ENCODE data around the gene COL6A5. TPM values are rescaled to one million over a fixed set of nuclear protein-coding genes. Genes with fewer than 3 reads are reported as not detected.

COL6A5 gene
- total and polyA plus RNA-seq, 4 donors: 0.05 to 0.20 (median 0.07) TPM

DNA sequence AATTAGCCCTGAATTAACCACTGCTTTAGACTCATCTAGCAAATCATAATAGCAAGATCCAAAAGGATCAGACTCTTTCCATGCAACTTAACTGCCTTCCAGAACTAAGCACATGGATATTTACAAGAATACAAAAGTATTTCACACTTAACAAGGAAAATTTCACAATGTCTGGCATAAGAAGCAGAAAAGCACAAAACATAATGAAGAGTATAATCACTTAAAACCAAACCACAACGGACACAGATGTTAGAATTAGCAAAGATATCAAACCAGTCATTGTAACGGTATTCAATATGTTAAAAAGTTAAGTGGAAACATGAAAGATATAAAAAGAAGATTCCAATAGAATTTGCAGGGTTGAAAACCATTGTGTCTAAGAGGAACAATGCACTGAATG, 120.0 kb downstream of the COL6A5 start:
- no peak overlapping the region for H3K4me3 ChIP-seq (ENCODE audit: low read depth, low read length)
- no peak for DNase-seq (ENCODE audit: low read depth in 4 of 6, low spot score in 6 of 6)
- H3K9me3 ChIP-seq (ENCODE audit: control insufficient read depth, insufficient read depth, low read length): no peaks in the 10 kb centered on the region
- H3K4me1 ChIP-seq (ENCODE audit: control insufficient read depth, insufficient read depth, low read length): no peaks in the 10 kb centered on the region
- H3K27ac ChIP-seq (ENCODE audit: low read depth, low read length): no peak overlapping the region
- WGBS (ENCODE audit: insufficient coverage): no CpG with 5 or more reads among the region's 2 CpGs
- no peaks in the 10 kb centered on the region for H3K36me3 ChIP-seq (ENCODE audit: control insufficient read depth, insufficient read depth, low read length)
- H3K27me3 ChIP-seq (ENCODE audit: control insufficient read depth, insufficient read depth, low read length): no peaks in the 10 kb centered on the region

DNA sequence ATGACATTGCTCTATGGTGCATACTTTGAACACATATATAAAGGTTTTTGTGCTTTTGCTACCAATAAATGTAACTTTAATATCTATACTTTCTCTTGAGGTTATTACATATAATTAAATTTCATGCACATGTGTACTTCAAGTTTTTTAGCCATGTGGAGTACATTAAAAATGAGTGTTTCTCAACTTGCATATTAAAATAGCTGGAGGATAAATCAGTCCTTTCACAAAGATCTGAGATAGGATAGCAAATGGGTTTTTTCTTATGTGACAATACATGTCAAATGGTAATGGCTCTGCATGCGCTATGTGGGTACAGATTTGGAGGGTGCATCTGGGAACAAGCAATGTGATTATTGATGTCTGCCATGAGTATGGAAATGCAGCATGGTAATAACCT, 122.8 kb downstream of the COL6A5 start:
- no peak overlapping the region for H3K27ac ChIP-seq (ENCODE audit: low read depth, low read length)
- H3K4me3 ChIP-seq (ENCODE audit: low read depth, low read length): no peak overlapping the region
- no peaks in the 10 kb centered on the region for H3K27me3 ChIP-seq (ENCODE audit: control insufficient read depth, insufficient read depth, low read length)
- H3K36me3 ChIP-seq (ENCODE audit: control insufficient read depth, insufficient read depth, low read length): no peaks in the 10 kb centered on the region
- no peaks in the 10 kb centered on the region for H3K9me3 ChIP-seq (ENCODE audit: control insufficient read depth, insufficient read depth, low read length)
- H3K4me1 ChIP-seq (ENCODE audit: control insufficient read depth, insufficient read depth, low read length): no peaks in the 10 kb centered on the region
- 100% methylated on average over 1 of the region's 1 CpG for WGBS (ENCODE audit: insufficient coverage)
- no peak for DNase-seq (ENCODE audit: low read depth in 4 of 6, low spot score in 6 of 6)

DNA sequence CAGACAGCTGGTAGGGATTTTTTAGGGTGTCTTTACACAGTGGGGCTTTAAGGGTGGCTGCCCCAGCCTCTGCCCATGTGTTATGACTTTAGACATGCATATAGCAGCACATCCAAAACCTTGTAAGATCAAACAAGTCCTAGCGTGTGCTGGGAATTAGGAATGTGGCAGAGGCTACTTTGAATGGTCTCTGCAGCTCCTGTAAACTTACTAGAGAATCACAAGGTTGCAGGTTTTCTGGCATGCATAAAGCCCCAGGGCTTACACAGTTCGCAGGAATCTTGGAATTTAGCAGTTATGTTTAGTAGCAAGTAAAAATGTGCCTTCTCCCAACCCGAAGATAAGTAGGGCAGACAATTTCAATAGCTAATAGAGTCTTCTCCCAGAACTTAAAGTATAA, 124.7 kb downstream of the COL6A5 start:
- Histone ChIP-seq H3K9me3 (ENCODE audit: control insufficient read depth, insufficient read depth, low read length) (no peaks in the 10 kb centered on the region), H3K4me1 (ENCODE audit: control insufficient read depth, insufficient read depth, low read length) (no peaks in the 10 kb centered on the region), H3K36me3 (ENCODE audit: control insufficient read depth, insufficient read depth, low read length) (no peaks in the 10 kb centered on the region), H3K27me3 (ENCODE audit: control insufficient read depth, insufficient read depth, low read length) (no peaks in the 10 kb centered on the region), H3K4me3 (ENCODE audit: low read depth, low read length) (no peak overlapping the region), H3K27ac (ENCODE audit: low read depth, low read length) (no peak overlapping the region)
- WGBS (ENCODE audit: insufficient coverage): no CpG with 5 or more reads among the region's 3 CpGs
- no peak for DNase-seq (ENCODE audit: low read depth in 4 of 6, low spot score in 6 of 6)

DNA sequence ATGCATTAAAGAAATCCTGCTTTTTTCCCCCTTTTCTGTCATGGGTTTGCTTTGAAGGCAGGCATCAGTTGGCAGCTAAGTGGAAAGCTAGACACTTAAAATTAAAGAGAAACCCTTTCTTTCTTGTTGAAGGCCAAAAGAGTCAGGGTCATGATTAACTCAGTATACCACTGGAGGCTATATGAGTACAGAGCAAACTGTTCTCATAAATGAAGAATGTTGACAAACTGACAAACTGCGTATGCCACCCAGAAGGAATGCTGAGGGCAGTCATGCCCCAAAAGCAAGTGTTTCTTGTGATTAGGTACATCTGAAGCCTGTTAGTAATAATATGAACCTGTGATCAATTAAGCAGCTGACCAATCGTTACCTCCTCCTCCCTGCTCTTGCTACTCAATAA, 127.9 kb downstream of the COL6A5 start:
- no peak for DNase-seq (ENCODE audit: low read depth in 4 of 6, low spot score in 6 of 6)
- 60% methylated on average over 1 of the region's 2 CpGs for WGBS (ENCODE audit: insufficient coverage)

DNA sequence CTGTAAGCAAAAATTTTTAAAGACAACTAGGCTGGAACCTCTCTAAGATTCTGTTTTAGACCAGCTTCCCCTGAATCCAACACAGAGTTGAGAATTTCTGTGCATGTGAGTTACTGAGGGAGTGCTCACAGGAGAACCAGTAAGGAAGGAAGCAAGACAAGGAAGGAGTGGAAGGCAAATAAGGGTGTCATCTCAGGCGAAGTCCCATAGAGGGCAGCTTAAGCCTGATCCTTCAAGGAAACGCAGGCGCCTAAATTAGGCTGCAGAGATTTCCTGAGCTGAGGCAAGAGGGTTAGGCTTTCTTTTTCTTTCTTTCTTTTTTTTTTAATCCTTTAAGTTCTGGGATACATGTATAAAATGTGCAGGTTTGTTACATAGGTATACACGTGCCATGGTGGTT, 135.3 kb downstream of the COL6A5 start:
- Histone ChIP-seq H3K4me3 (ENCODE audit: low read depth, low read length) (no peak overlapping the region), H3K4me1 (ENCODE audit: control insufficient read depth, insufficient read depth, low read length) (no peaks in the 10 kb centered on the region), H3K9me3 (ENCODE audit: control insufficient read depth, insufficient read depth, low read length) (peaks cover 1% of the 10 kb centered on the region), H3K27ac (ENCODE audit: low read depth, low read length) (no peak overlapping the region), H3K27me3 (ENCODE audit: control insufficient read depth, insufficient read depth, low read length) (no peaks in the 10 kb centered on the region), H3K36me3 (ENCODE audit: control insufficient read depth, insufficient read depth, low read length) (no peaks in the 10 kb centered on the region)
- DNase-seq (ENCODE audit: low read depth in 4 of 6, low spot score in 6 of 6): peak in 4 of 6 donors; percentile 7 to 71 (median 33)
- 18% methylated on average over 1 of the region's 4 CpGs for WGBS (ENCODE audit: insufficient coverage)

More for the DNA sequence above, 127.9 kb downstream of the COL6A5 start:
- no peak overlapping the region for H3K4me3 ChIP-seq (ENCODE audit: low read depth, low read length)
- H3K36me3 ChIP-seq (ENCODE audit: control insufficient read depth, insufficient read depth, low read length): no peaks in the 10 kb centered on the region
- H3K9me3 ChIP-seq (ENCODE audit: control insufficient read depth, insufficient read depth, low read length): no peaks in the 10 kb centered on the region
- H3K27ac ChIP-seq (ENCODE audit: low read depth, low read length): no peak overlapping the region
- H3K27me3 ChIP-seq (ENCODE audit: control insufficient read depth, insufficient read depth, low read length): no peaks in the 10 kb centered on the region
- no peaks in the 10 kb centered on the region for H3K4me1 ChIP-seq (ENCODE audit: control insufficient read depth, insufficient read depth, low read length)

DNA sequence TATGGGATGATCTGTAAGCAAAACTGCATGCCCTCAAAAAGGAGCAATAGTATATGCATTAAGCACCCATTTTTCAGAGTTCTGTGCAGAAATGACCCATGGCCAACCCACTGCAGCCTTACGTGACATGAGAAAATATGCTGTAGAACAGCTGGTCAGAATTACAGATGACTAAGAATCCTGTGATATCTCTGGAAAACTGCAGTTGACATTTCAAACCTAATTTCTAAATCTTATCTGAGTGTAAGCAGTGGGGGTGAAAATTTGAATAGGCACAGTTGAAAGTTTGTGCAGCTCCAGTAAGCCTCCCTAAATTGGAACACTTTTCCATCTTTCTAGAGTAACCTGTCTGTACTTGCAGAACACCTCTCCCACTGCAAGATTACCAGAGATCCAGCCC, 142.8 kb downstream of the COL6A5 start:
- Histone ChIP-seq H3K27me3 (ENCODE audit: control insufficient read depth, insufficient read depth, low read length) (no peaks in the 10 kb centered on the region), H3K4me1 (ENCODE audit: control insufficient read depth, insufficient read depth, low read length) (no peaks in the 10 kb centered on the region), H3K4me3 (ENCODE audit: low read depth, low read length) (no peak overlapping the region), H3K9me3 (ENCODE audit: control insufficient read depth, insufficient read depth, low read length) (peaks cover 1% of the 10 kb centered on the region), H3K27ac (ENCODE audit: low read depth, low read length) (no peak overlapping the region), H3K36me3 (ENCODE audit: control insufficient read depth, insufficient read depth, low read length) (no peaks in the 10 kb centered on the region)
- DNase-seq (ENCODE audit: low read depth in 4 of 6, low spot score in 6 of 6): no peak
- WGBS (ENCODE audit: insufficient coverage): no CpG with 5 or more reads among the region's 1 CpG

DNA sequence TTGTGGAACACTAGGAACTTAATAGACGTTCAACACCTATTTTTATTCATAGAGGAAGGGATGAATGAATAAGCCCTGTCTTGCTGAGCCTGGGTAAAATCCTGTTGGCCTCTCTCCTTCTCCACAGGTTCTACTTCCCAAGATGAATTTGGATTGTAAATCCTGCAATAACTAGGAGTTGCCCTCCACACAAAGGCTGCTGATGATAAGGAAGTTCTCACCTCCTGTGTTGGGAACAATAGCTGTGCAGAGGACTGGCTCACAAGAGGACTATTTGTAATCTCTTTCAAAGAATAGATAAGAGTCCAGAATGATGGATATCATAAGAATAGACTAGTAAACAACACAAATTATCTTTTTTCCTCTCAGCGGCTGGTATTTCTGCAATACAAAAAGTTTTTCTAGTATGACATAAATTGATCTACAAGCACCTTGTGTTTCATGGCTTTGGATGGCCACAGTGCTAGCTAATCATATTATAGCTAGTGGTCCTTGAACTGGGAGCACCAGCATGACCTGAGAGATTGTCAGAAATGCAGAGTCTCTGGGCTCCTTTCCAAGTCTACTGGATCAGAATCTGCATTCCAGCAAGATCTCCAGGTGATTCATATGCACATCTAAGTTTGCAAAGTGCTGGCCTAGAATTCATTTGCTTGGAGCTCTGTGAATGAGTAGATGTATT, 143.4 kb downstream of the COL6A5 start:
- H3K27me3 ChIP-seq (ENCODE audit: control insufficient read depth, insufficient read depth, low read length): no peaks in the 10 kb centered on the region
- no peak overlapping the region for H3K27ac ChIP-seq (ENCODE audit: low read depth, low read length)
- peaks cover 1% of the 10 kb centered on the region for H3K9me3 ChIP-seq (ENCODE audit: control insufficient read depth, insufficient read depth, low read length)
- no peaks in the 10 kb centered on the region for H3K4me1 ChIP-seq (ENCODE audit: control insufficient read depth, insufficient read depth, low read length)
- WGBS (ENCODE audit: insufficient coverage): no CpG with 5 or more reads among the region's 2 CpGs
- no peaks in the 10 kb centered on the region for H3K36me3 ChIP-seq (ENCODE audit: control insufficient read depth, insufficient read depth, low read length)
- no peak overlapping the region for H3K4me3 ChIP-seq (ENCODE audit: low read depth, low read length)
- no peak for DNase-seq (ENCODE audit: low read depth in 4 of 6, low spot score in 6 of 6)

DNA sequence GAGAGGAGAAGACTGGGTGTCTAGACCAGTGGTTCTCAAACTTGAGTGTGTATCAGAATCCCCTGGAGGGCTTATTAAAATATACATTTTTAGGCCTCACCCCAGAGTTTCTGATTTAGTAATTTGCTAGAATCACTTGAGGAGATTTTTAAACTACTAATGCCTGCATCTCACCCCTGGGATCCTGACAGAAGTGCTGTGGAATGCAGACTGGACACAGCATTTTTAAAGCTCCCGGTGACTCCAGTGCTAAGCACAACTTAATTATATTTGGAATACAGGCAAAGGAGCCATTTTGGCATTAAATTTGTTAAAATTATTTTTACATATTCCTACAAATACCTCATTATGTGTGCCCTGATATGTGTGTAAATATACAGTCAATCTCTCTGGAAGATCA, 144.8 kb downstream of the COL6A5 start:
- Histone ChIP-seq H3K36me3 (ENCODE audit: control insufficient read depth, insufficient read depth, low read length) (no peaks in the 10 kb centered on the region), H3K27ac (ENCODE audit: low read depth, low read length) (no peak overlapping the region), H3K27me3 (ENCODE audit: control insufficient read depth, insufficient read depth, low read length) (no peaks in the 10 kb centered on the region), H3K4me3 (ENCODE audit: low read depth, low read length) (no peak overlapping the region), H3K9me3 (ENCODE audit: control insufficient read depth, insufficient read depth, low read length) (no peaks in the 10 kb centered on the region), H3K4me1 (ENCODE audit: control insufficient read depth, insufficient read depth, low read length) (no peaks in the 10 kb centered on the region)
- WGBS (ENCODE audit: insufficient coverage): no CpG with 5 or more reads among the region's 1 CpG
- no peak for DNase-seq (ENCODE audit: low read depth in 4 of 6, low spot score in 6 of 6)

DNA sequence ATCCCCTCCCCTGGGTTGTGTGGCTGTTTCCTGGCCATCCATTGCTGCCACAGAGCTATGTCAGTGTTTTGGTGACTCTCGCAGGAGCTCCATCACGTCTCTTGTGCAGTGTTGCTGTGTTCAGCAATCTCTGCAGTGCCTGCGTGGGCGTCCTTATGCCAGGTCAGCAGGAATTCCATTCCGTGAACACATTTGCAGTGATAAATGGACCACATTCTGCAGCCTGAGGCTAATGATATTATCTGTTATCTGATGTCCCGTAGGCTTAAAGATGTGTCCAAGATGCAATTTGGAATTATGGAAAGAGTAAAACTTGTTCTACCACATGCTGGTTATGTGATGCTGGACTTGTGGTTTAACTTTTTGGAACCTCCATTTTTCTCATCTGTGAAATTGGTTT, 146.0 kb downstream of the COL6A5 start:
- H3K27me3 ChIP-seq (ENCODE audit: control insufficient read depth, insufficient read depth, low read length): no peaks in the 10 kb centered on the region
- H3K4me1 ChIP-seq (ENCODE audit: control insufficient read depth, insufficient read depth, low read length): no peaks in the 10 kb centered on the region
- H3K36me3 ChIP-seq (ENCODE audit: control insufficient read depth, insufficient read depth, low read length): no peaks in the 10 kb centered on the region
- no peak overlapping the region for H3K4me3 ChIP-seq (ENCODE audit: low read depth, low read length)
- 74% methylated on average over 6 of the region's 6 CpGs for whole genome bisulfite sequencing (ENCODE audit: insufficient coverage)
- no peak overlapping the region for H3K27ac ChIP-seq (ENCODE audit: low read depth, low read length)
- peak in 1 of 6 donors; percentile 78 for DNase-seq (ENCODE audit: low read depth in 4 of 6, low spot score in 6 of 6)
- H3K9me3 ChIP-seq (ENCODE audit: control insufficient read depth, insufficient read depth, low read length): no peaks in the 10 kb centered on the region

DNA sequence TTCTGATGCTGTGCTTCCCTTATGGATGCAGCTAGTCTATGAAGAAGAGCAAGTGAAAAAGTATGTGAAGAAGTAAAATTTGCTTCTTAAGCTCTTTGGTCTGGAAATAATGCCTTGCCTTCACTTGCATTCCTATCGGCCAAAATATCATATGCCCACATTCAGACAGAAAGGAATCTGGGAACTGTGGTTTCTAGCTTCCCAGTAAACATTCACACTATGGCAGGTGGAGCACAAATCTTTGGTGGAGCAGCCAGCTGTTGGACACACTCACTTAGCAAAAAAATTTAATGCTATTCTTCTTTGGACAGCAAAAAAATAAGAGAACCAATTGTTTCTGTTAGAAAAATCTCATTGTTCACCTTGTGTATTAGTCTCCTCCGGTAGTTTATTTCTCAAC, 159.2 kb downstream of the COL6A5 start:
- Histone ChIP-seq H3K4me3 (ENCODE audit: low read depth, low read length) (no peak overlapping the region), H3K27ac (ENCODE audit: low read depth, low read length) (no peak overlapping the region), H3K27me3 (ENCODE audit: control insufficient read depth, insufficient read depth, low read length) (no peaks in the 10 kb centered on the region), H3K9me3 (ENCODE audit: control insufficient read depth, insufficient read depth, low read length) (no peaks in the 10 kb centered on the region), H3K4me1 (ENCODE audit: control insufficient read depth, insufficient read depth, low read length) (no peaks in the 10 kb centered on the region), H3K36me3 (ENCODE audit: control insufficient read depth, insufficient read depth, low read length) (no peaks in the 10 kb centered on the region)
- WGBS (ENCODE audit: insufficient coverage): 100% methylated on average over 1 of the region's 2 CpGs
- no peak for DNase-seq (ENCODE audit: low read depth in 4 of 6, low spot score in 6 of 6)
